Activated naive CD8-positive, alpha-beta T cell treated with anti-CD3 and anti-CD28 coated beads, Interleukin-2, amount 50 U/mL, for 16 hours (primary cell): ENCODE data around the gene PSMC3.

Experiments used
- DNase-seq: peaks from one replicate; pipeline ENCODE4 v3.0.0-alpha.2; 2020; ENCODE audit warnings: low read depth, low spot score

The PSMC3 gene

GRCh38 chr11:47394322-47395222, 31.7 kb downstream of the PSMC3 start:
- no peak for DNase-seq

- DNase-seq = no peak
These were observed 32.3 kb downstream of the PSMC3 start for GRCh38 chr11:47394050-47394321.

- no peak for DNase-seq
These were observed 32.8 kb downstream of the PSMC3 start for GRCh38 chr11:47393163-47394049.

GRCh38 chr11:47392546-47393162, 33.6 kb downstream of the PSMC3 start:
- DNase-seq = no peak

GRCh38 chr11:47391711-47392432, 34.4 kb downstream of the PSMC3 start:
- DNase-seq = no peak

- DNase-seq = no peak
These were observed 35.1 kb downstream of the PSMC3 start for GRCh38 chr11:47391077-47391583.

GRCh38 chr11:47390422-47390760, 35.8 kb downstream of the PSMC3 start:
- DNase-seq = no peak

- no peak for DNase-seq
These were observed 36.4 kb downstream of the PSMC3 start for GRCh38 chr11:47389577-47390421.

- DNase-seq = no peak
These were observed 37.3 kb downstream of the PSMC3 start for GRCh38 chr11:47388697-47389576.

GRCh38 chr11:47387944-47388696, 38.1 kb downstream of the PSMC3 start:
- no peak for DNase-seq

GRCh38 chr11:47384498-47384897, 41.7 kb downstream of the PSMC3 start:
- no peak for DNase-seq

GRCh38 chr11:47383071-47383470, 43.2 kb downstream of the PSMC3 start:
- no peak for DNase-seq

- DNase-seq = no peak
These were observed 46.2 kb downstream of the PSMC3 start for GRCh38 chr11:47380078-47380477.

- no peak for DNase-seq
These were observed 46.9 kb downstream of the PSMC3 start for GRCh38 chr11:47379317-47379716.

- no peak for DNase-seq
These were observed 47.4 kb downstream of the PSMC3 start for GRCh38 chr11:47378836-47379170.

GRCh38 chr11:47378010-47378835, 48.0 kb downstream of the PSMC3 start, which contains the start of gene SPI1:
Gene SPI1, minus strand, starts transcription at chr11:47378547. Its CDS starts 194 bp downstream, at chr11:47378353.
- no peak for DNase-seq

- DNase-seq = no peak
These were observed 48.6 kb downstream of the PSMC3 start for GRCh38 chr11:47377571-47378009.
